NCI-H510A treated with DMSO at 0.1 percent for 48 hours (cell line): Measurements from ENCODE around the gene HPCAL1.

ENCODE experiments used
- DNase-seq: peaks from one replicate; lab custom pipeline; 2025; lab: John Stamatoyannopoulos, UW

Gene HPCAL1

DNA sequence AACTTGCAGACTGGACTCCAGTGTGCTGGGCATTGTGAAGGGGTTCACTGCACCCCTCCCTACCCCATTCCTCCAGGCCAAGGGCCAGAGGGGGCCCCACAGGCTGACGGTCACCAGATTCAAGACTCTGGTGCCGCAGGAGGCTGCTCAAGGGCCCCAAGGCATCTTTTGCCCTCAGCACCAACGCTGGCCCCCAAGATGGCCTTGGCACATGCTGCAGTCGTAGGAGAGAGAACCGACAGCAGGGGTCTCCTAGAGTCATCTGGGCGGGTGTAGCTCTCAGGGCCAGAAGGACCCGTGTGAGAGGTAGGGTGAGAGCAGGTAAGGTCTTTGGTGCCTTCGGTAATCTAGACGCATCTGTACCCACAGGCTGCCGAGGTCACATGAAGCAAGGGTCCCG is 164.1 kb downstream of the HPCAL1 start:
- DNase-seq, result no peak

DNA sequence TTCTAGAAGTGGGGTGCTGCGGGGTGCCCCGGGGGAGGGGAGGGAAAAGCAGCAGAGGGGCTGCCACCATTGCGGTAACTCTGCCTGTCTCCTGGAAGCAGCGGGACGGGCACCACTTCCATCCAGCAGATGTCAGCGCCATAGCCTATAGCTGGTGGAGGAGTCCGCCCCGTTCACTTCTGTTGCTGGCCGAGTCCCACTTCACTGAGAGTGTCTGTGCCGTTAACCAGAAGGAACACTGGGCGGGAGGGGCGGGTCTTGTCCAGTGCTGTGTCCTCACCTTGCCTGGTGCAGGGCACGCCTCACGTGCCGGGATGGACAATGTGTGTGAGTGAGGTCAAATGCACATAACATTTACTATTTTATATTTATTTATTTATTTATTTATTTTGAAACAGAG is 164.7 kb downstream of the HPCAL1 start:
- no peak for DNase-seq

DNA sequence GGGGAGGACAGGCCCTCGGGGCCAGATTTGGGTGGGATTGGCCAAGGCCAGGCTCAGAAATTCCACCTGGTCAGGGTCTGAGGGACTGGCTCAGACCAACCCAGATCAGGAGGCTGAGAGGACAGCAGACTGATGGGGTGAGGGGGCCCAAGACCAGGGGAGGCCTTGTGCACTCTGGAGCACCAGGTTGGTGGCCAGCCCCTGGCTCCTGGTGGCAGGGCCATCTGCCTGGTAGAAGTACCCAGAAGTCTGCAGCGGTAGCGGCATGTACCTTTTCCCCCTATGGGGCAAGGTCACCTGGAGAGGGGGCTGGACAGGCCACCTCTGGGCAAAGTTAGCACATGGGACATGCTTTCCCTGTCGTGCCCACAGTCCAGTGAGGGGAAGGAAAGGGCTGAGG is 166.6 kb downstream of the HPCAL1 start:
- no peak for DNase-seq

DNA sequence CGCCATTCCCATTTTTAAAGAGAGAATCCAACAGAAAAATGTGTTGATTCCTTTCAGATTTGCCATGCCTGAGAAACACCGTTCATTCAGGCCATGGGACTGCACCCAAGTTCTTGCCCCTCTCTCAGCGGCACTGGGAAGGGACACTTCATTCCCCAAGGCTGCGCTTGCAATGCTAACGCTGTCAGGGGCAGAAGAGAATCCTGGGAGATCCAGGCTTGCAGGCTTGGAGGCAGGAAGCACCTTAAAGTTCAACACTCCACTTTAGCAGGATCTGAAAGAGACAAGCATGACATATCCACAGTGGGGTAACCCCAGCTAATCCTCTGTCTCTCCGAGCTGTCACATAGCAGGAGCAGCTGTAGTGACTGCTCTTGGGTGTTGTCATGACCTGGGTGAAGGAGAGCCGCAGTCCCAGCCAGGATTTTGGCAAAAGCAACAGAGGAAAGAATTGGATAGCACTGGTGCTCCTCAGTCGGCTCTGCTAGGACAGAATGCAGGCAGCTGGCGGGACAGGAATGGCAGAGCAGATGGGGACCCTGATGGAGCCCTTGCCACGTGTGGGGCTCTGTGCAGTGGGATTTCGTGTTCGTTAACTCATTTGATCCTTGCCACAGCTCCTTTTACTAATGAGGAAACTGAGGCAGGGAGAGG is 167.4 kb downstream of the HPCAL1 start:
- no peak for DNase-seq

DNA sequence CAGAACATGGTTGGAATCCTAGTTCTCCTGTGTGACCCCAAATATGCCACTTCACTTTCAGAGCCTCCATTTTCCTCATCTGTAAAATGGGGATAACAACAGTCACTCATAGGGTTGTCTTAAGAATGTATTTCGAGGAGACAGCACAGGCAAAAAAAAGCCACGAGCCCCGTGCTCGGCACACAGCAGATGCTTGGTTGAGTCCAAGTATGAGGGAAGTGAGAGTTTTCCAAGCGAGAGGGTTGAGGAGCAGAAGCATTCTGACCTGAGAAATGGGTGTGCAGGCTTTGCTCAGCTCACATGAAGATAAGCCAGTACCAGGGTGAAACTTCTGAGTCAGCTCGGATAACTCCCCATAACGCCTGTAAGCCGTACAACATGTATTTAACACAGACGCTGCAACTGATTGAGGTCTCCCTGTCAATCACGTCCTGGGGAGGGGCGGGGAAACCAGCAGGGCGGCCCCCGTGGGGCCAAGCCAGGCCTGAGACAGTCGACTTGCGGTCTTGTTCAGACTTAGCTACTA is 168.4 kb downstream of the HPCAL1 start:
- no peak for DNase-seq

GRCh38 chr2:10471955-10472354 is 169.3 kb downstream of the HPCAL1 start:
- no peak for DNase-seq

DNA sequence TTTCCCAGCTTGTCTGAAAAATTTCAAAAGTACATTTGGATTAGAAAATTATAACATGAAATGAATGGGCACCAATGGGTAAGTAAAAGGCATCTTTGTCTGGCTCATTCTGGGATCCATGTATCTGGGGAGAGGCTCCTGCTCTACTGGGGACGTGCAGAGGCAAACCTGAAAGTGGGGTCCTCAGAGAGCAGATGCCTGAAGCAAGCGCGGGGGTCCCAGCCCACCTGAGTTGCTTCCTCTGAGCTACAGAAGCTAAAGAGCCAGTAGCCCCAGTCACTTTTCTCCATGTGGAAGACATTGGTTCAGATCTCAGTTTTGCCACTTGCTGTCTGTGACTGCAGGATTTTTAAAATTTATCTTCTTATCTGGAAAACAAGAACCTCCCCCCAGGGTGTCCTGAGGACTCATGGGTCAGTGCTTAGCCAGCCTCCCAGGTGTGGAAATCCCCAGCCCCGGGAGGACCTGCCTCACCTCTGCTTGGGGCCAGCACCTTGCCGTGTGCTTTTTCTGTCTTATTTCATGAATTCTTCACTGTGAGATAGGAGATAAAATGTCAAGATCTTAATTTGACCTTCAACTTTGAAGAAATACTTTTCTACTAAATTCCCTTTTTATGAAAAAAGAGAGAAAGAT is 170.5 kb downstream of the HPCAL1 start:
- no peak for DNase-seq

DNA sequence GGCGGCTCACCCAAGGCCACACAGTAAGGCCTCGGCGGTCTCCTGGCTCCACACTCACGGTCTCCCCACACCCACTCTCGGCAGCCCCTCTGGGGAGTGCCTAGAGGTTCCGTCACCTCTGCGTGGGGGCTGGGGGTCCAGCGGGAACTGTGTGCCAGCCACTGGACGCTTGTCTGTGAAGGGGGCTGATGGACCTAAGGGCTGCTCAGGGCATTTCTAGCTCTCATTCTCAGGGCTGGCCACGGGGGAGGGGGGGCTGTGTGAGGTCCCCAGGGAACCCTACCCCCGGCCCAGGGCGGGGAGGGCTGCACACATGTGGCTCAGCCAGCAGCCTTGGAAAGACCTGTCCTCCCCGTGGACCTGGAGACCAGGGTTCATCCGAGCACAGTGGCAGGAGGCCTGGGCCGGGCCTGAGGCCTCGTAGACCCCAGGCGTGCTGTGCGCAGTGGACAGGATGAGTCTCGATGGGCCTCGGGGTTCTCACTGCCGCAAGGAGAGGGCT is 172.6 kb downstream of the HPCAL1 start:
- no peak for DNase-seq

DNA sequence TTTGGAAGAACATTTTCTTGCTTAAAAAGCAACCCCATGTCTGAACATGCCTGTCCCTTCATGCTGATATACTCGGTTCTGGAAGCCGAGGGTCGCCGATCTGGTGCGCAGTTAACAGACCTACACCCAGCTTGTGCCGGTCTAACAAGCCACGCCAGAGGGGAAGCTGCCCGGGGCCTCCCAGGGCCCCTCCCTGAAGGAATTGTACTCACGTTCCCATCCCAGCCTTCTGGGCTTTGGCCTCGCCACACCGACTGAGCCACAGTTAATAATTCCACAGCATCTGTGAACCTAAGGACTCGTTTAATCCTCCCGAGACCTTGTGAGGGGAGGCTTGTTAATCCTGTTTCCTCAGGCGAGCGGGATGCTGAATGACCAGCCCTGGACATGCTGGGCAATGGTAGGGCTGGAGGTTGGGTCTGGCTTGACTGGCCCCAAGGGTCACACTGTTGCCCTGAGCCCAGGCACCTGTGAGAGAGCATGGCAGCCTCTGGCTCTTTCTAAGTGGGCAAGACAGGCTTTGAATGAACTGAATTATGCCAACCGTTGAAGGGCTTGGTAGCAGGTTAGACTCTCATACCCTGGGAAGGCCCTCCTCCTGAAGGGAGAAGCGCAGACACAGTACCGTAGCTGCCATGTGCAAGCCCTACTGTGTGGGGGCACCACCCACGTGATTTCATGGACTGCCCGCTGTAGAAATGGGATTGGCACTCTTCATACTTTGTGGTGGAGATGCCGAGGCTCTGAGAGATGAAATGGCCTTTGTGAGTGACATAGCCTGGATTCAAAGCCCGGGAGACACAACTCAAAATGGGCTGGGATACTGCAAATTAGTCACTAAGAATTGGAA is 173.3 kb downstream of the HPCAL1 start:
- no peak for DNase-seq

GRCh38 chr2:10476723-10477442 is 174.2 kb downstream of the HPCAL1 start:
- DNase-seq, result no peak
